GM23338 (cell line): Measurements from ENCODE around the gene ZNF516. TPM values are rescaled to one million over a fixed set of nuclear protein-coding genes. Genes with fewer than 3 reads are reported as not detected.
A peak's percentile ranks its signal among the peaks of the same experiment; 100 is the strongest.

Source experiments
- ATAC-seq: fragments of 200-7000 bp; cut with Tn5 transposase; 3 replicates; pipeline ENCODE4 v1.9.1; 2020
- DNase-seq: peaks from one replicate; pipeline ENCODE4 v3.0.0-alpha.2; 2015; ENCODE audit warnings: low spot score
- H2AFZ ChIP-seq: fragments of 200-600 bp; sonication (generic); 2 replicates; pipeline ENCODE4 v1.8.0; 2016; ENCODE audit warnings: antibody characterized with exemption, mild to moderate bottlenecking, moderate library complexity
- H3F3A ChIP-seq: fragments of 200-600 bp; sonication (generic); replicated peaks from 2 replicates; pipeline ENCODE4 v1.8.0; 2017; ENCODE audit warnings: antibody characterized with exemption, mixed run types, low read depth
- H3K27ac ChIP-seq: fragments of 200-600 bp; sonication (generic); 2 replicates; pipeline ENCODE4 v1.6.1; 2016; ENCODE audit warnings: low read depth
- H3K27me3 ChIP-seq: fragments of 200-600 bp; sonication (generic); 2 replicates; pipeline ENCODE4 v1.8.0; 2016; ENCODE audit warnings: mild to moderate bottlenecking, mixed run types, moderate library complexity; ENCODE audit not compliant: insufficient read depth
- H3K36me3 ChIP-seq: fragments of 200-600 bp; sonication (generic); 2 replicates; pipeline ENCODE4 v1.8.0; 2016; ENCODE audit warnings: mild to moderate bottlenecking; ENCODE audit not compliant: insufficient read depth
- H3K4me1 ChIP-seq: fragments of 200-600 bp; sonication (generic); 2 replicates; pipeline ENCODE4 v1.8.0; 2016; ENCODE audit warnings: mild to moderate bottlenecking, moderate library complexity; ENCODE audit not compliant: insufficient read depth
- H3K4me2 ChIP-seq: fragments of 200-600 bp; sonication (generic); 2 replicates; pipeline ENCODE4 v1.7.1; 2017; ENCODE audit warnings: mixed run types
- H3K4me3 ChIP-seq: fragments of 200-600 bp; sonication (generic); 2 replicates; pipeline ENCODE4 v1.6.1; 2016; ENCODE audit warnings: mixed run types
- H3K79me2 ChIP-seq: fragments of 200-600 bp; sonication (generic); replicated peaks from 2 replicates; pipeline ENCODE4 v1.8.0; 2017; ENCODE audit warnings: mild to moderate bottlenecking; ENCODE audit not compliant: insufficient read depth
- H3K9me2 ChIP-seq: fragments of 200-600 bp; sonication (generic); 2 replicates; pipeline ENCODE4 v1.8.0; 2017; ENCODE audit not compliant: insufficient read depth
- H4K20me1 ChIP-seq: fragments of 200-600 bp; sonication (generic); replicated peaks from 2 replicates; pipeline ENCODE4 v1.8.0; 2017; ENCODE audit warnings: mild to moderate bottlenecking; ENCODE audit not compliant: insufficient read depth
- H3K27ac Mint-ChIP-seq: 2 replicates; pipeline ENCODE4 v1.8.0; 2020; ENCODE audit warnings: inconsistent platforms, mild to moderate bottlenecking, moderate library complexity, mixed read lengths
- H3K27me3 Mint-ChIP-seq: 3 replicates; pipeline ENCODE4 v1.8.0; 2022; ENCODE audit warnings: low read depth, mild to moderate bottlenecking, moderate library complexity, mixed read lengths, inconsistent platforms; ENCODE audit not compliant: insufficient read depth, poor library complexity
- H3K36me3 Mint-ChIP-seq: 3 replicates; pipeline ENCODE4 v1.8.0; 2021; ENCODE audit warnings: low read depth, mild to moderate bottlenecking, inconsistent platforms, moderate library complexity, mixed read lengths
- H3K4me1 Mint-ChIP-seq: 3 replicates; pipeline ENCODE4 v1.8.0; 2020; ENCODE audit warnings: mild to moderate bottlenecking, inconsistent platforms, mixed read lengths
- H3K4me3 Mint-ChIP-seq: 3 replicates; pipeline ENCODE4 v1.8.0; 2021; ENCODE audit warnings: moderate library complexity, mild to moderate bottlenecking, inconsistent platforms, mixed read lengths
- H3K9me3 Mint-ChIP-seq: 3 replicates; pipeline ENCODE4 v1.8.0; 2020; ENCODE audit warnings: moderate library complexity, mild to moderate bottlenecking, inconsistent platforms, mixed read lengths
- CREB1 ChIP-seq: fragments of 250-450 bp; sonication (Bioruptor Pico); IDR thresholded peaks from 2 replicates; pipeline ENCODE4 v1.5.0; 2020; ENCODE audit warnings: low read depth, mild to moderate bottlenecking, moderate library complexity
- EZH2 ChIP-seq: fragments of 200-600 bp; sonication (generic); IDR thresholded peaks from one replicate; pipeline ENCODE4 v1.8.0; 2017; ENCODE audit warnings: antibody characterized with exemption, mild to moderate bottlenecking, low read depth; ENCODE audit not compliant: unreplicated experiment
- EZH2phosphoT487 ChIP-seq: fragments of 200-600 bp; sonication (generic); IDR thresholded peaks from one replicate; pipeline ENCODE4 v1.8.1; 2018; ENCODE audit warnings: antibody characterized with exemption; ENCODE audit not compliant: unreplicated experiment
- JUNB ChIP-seq: IDR thresholded peaks from one replicate; pipeline ENCODE4 v1.6.1; 2016; ENCODE audit warnings: antibody characterized with exemption; ENCODE audit not compliant: unreplicated experiment
- NANOG ChIP-seq: IDR thresholded peaks from 2 replicates; pipeline ENCODE4 v1.6.1; 2016; ENCODE audit warnings: antibody characterized with exemption, borderline replicate concordance
- STAT1 ChIP-seq: IDR thresholded peaks from one replicate; pipeline ENCODE4 v1.6.1; 2016; ENCODE audit warnings: antibody characterized with exemption; ENCODE audit not compliant: unreplicated experiment
- ZNF114 ChIP-seq: fragments of 250-450 bp; sonication (Bioruptor Pico); IDR thresholded peaks from 2 replicates; pipeline ENCODE4 v1.5.0; 2020; ENCODE audit warnings: mild to moderate bottlenecking, moderate library complexity
- ZNF331 ChIP-seq: fragments of 250-450 bp; sonication (Bioruptor Pico); IDR thresholded peaks from 2 replicates; pipeline ENCODE4 v1.5.0; 2020; ENCODE audit warnings: low read depth, mild to moderate bottlenecking, moderate library complexity
- polyA plus RNA-seq: library from polyadenylated mRNA; unstranded; fragments of >200 nt; fragmentation: Nextera tagmentation; extraction: Ambion mirVana; gene quantifications from 2 replicates; pipeline ENCODE4 v1.2.1, GENCODE V29; 2016
- total RNA-seq: library from RNA; depleted of rRNA; stranded (reverse); fragments of >200 nt; shearing (Covaris generic); gene quantifications from 2 replicates; pipeline ENCODE4 v1.2.3, GENCODE V29; 2014
- TF ChIP-seq, protein P1 (sequence below): IDR thresholded peaks from 2 replicates; pipeline ENCODE4 v1.6.1; 2016; ENCODE audit warnings: antibody characterized with exemption
- TF ChIP-seq, protein P2 (sequence below): IDR thresholded peaks from one replicate; pipeline ENCODE4 v1.6.1; 2018; ENCODE audit warnings: antibody characterized with exemption; ENCODE audit not compliant: unreplicated experiment
- TF ChIP-seq, protein P3 (sequence below): fragments of 250-450 bp; sonication (Bioruptor Pico); IDR thresholded peaks from 2 replicates; pipeline ENCODE4 v1.5.0; 2020; ENCODE audit warnings: mild to moderate bottlenecking, moderate library complexity

Gene ZNF516
- total and polyA plus RNA-seq, 2 experiments from 2014 or later: 11.9 to 24.2 TPM

DNA sequence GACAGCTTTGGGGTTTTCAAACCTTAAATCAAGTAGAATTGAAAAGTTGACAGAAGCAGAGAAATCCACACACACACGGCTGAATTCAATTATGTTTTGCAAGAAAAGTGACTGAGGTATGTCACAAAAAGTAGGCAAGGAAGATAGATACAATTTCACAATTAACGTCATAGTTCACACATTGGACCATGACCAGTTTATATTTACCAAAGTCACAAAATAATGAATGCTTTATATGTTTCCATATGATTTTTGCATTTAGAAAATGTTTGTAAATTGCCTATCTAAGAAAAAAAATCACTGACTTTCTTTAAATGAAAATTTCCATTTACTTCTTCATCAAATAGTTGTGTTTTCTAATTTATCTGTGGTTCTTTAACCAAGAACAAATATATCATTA is 29.4 kb upstream of the ZNF516 start:
- Histone ChIP-seq H3K4me1 (peaks cover 57% of the 10 kb centered on the region), H2AFZ (no peak overlapping the region), H3K27ac (no peak overlapping the region), H4K20me1 (no peaks in the 10 kb centered on the region), H3K4me2 (no peak overlapping the region), H3K27me3 (0 out of 2 replicates have a peak, but pooled peaks cover 4% of the 10 kb centered on the region), H3K9me2 (no peaks in the 10 kb centered on the region), H3K79me2 (no peaks in the 10 kb centered on the region), H3K4me3 (no peak overlapping the region), H3K36me3 (no peaks in the 10 kb centered on the region), H3F3A (no peaks in the 10 kb centered on the region)
- DNase-seq (no peak), ATAC-seq (no peak)
- Mint-ChIP-seq H3K27ac (no peak overlapping the region), H3K36me3 (no peaks in the 10 kb centered on the region), H3K9me3 (no peaks in the 10 kb centered on the region), H3K27me3 (peaks cover 13% of the 10 kb centered on the region), H3K4me3 (no peak overlapping the region), H3K4me1 (peaks cover 46% of the 10 kb centered on the region)
- TF ChIP-seq JUNB (no peak), EZH2 (no peak), CREB1 (no peak)

DNA sequence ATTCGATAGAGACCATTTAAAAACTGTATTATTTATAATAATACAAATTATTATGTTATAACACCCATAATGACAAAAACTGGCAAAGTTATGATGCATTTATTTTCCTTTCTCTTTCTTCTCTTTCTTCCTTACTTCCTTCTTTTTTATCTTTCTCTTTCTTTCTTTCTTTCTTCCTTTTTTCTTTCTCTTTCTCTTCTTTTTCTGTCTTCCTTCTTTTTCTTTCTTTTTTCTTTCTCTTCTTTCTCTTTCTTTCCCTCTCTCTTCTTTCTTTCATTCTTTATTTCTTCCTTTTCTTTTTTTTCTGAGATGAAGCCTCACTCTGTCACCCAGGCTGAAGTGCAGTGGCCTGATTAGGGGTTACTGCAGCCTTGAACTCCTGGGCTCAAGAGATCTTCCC is 27.5 kb upstream of the ZNF516 start:
- no peaks in the 10 kb centered on the region for H3K36me3 Mint-ChIP-seq
- Histone ChIP-seq H3K9me2 (no peaks in the 10 kb centered on the region), H3K27me3 (0 out of 2 replicates have a peak, but pooled peaks cover 4% of the 10 kb centered on the region), H3K4me1 (peaks cover 46% of the 10 kb centered on the region), H3K4me2 (0 out of 2 replicates have a peak overlapping the region, but pooled peaks have one; percentile 60), H4K20me1 (no peaks in the 10 kb centered on the region), H3K4me3 (no peak overlapping the region), H2AFZ (0 out of 2 replicates have a peak overlapping the region, but pooled peaks have one; percentile 29), H3K36me3 (no peaks in the 10 kb centered on the region), H3K79me2 (no peaks in the 10 kb centered on the region), H3F3A (no peaks in the 10 kb centered on the region), H3K27ac (peak overlapping the region; percentile 81; the same call in 1 of the 2 replicates)
- TF ChIP-seq, protein P1, sequence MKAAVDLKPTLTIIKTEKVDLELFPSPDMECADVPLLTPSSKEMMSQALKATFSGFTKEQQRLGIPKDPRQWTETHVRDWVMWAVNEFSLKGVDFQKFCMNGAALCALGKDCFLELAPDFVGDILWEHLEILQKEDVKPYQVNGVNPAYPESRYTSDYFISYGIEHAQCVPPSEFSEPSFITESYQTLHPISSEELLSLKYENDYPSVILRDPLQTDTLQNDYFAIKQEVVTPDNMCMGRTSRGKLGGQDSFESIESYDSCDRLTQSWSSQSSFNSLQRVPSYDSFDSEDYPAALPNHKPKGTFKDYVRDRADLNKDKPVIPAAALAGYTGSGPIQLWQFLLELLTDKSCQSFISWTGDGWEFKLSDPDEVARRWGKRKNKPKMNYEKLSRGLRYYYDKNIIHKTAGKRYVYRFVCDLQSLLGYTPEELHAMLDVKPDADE: no peak
- no peak for TF ChIP-seq ZNF114
- TF ChIP-seq NANOG: no peak
- TF ChIP-seq EZH2: no peak
- TF ChIP-seq ZNF331 (CRISPR knock-in tag): no peak
- TF ChIP-seq, protein P2, sequence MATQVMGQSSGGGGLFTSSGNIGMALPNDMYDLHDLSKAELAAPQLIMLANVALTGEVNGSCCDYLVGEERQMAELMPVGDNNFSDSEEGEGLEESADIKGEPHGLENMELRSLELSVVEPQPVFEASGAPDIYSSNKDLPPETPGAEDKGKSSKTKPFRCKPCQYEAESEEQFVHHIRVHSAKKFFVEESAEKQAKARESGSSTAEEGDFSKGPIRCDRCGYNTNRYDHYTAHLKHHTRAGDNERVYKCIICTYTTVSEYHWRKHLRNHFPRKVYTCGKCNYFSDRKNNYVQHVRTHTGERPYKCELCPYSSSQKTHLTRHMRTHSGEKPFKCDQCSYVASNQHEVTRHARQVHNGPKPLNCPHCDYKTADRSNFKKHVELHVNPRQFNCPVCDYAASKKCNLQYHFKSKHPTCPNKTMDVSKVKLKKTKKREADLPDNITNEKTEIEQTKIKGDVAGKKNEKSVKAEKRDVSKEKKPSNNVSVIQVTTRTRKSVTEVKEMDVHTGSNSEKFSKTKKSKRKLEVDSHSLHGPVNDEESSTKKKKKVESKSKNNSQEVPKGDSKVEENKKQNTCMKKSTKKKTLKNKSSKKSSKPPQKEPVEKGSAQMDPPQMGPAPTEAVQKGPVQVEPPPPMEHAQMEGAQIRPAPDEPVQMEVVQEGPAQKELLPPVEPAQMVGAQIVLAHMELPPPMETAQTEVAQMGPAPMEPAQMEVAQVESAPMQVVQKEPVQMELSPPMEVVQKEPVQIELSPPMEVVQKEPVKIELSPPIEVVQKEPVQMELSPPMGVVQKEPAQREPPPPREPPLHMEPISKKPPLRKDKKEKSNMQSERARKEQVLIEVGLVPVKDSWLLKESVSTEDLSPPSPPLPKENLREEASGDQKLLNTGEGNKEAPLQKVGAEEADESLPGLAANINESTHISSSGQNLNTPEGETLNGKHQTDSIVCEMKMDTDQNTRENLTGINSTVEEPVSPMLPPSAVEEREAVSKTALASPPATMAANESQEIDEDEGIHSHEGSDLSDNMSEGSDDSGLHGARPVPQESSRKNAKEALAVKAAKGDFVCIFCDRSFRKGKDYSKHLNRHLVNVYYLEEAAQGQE: no peak
- no peak for TF ChIP-seq EZH2phosphoT487
- no peak for TF ChIP-seq STAT1
- TF ChIP-seq, protein P3, sequence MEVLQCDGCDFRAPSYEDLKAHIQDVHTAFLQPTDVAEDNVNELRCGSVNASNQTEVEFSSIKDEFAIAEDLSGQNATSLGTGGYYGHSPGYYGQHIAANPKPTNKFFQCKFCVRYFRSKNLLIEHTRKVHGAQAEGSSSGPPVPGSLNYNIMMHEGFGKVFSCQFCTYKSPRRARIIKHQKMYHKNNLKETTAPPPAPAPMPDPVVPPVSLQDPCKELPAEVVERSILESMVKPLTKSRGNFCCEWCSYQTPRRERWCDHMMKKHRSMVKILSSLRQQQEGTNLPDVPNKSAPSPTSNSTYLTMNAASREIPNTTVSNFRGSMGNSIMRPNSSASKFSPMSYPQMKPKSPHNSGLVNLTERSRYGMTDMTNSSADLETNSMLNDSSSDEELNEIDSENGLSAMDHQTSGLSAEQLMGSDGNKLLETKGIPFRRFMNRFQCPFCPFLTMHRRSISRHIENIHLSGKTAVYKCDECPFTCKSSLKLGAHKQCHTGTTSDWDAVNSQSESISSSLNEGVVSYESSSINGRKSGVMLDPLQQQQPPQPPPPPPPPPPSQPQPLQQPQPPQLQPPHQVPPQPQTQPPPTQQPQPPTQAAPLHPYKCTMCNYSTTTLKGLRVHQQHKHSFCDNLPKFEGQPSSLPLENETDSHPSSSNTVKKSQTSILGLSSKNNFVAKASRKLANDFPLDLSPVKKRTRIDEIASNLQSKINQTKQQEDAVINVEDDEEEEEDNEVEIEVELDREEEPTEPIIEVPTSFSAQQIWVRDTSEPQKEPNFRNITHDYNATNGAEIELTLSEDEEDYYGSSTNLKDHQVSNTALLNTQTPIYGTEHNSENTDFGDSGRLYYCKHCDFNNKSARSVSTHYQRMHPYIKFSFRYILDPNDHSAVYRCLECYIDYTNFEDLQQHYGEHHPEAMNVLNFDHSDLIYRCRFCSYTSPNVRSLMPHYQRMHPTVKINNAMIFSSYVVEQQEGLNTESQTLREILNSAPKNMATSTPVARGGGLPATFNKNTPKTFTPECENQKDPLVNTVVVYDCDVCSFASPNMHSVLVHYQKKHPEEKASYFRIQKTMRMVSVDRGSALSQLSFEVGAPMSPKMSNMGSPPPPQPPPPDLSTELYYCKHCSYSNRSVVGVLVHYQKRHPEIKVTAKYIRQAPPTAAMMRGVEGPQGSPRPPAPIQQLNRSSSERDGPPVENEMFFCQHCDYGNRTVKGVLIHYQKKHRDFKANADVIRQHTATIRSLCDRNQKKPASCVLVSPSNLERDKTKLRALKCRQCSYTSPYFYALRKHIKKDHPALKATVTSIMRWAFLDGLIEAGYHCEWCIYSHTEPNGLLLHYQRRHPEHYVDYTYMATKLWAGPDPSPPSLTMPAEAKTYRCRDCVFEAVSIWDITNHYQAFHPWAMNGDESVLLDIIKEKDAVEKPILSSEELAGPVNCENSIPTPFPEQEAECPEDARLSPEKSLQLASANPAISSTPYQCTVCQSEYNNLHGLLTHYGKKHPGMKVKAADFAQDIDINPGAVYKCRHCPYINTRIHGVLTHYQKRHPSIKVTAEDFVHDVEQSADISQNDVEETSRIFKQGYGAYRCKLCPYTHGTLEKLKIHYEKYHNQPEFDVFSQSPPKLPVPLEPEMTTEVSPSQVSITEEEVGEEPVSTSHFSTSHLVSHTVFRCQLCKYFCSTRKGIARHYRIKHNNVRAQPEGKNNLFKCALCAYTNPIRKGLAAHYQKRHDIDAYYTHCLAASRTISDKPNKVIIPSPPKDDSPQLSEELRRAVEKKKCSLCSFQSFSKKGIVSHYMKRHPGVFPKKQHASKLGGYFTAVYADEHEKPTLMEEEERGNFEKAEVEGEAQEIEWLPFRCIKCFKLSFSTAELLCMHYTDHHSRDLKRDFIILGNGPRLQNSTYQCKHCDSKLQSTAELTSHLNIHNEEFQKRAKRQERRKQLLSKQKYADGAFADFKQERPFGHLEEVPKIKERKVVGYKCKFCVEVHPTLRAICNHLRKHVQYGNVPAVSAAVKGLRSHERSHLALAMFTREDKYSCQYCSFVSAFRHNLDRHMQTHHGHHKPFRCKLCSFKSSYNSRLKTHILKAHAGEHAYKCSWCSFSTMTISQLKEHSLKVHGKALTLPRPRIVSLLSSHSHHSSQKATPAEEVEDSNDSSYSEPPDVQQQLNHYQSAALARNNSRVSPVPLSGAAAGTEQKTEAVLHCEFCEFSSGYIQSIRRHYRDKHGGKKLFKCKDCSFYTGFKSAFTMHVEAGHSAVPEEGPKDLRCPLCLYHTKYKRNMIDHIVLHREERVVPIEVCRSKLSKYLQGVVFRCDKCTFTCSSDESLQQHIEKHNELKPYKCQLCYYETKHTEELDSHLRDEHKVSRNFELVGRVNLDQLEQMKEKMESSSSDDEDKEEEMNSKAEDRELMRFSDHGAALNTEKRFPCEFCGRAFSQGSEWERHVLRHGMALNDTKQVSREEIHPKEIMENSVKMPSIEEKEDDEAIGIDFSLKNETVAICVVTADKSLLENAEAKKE (CRISPR knock-in tag): no peak
- peaks cover 13% of the 10 kb centered on the region for H3K27me3 Mint-ChIP-seq
- no peak for DNase-seq
- peak overlapping the region; percentile 30; the same call in 1 of the 3 replicates for H3K4me3 Mint-ChIP-seq
- H3K9me3 Mint-ChIP-seq: no peaks in the 10 kb centered on the region
- H3K4me1 Mint-ChIP-seq: peaks cover 48% of the 10 kb centered on the region
- ATAC-seq: no peak
- H3K27ac Mint-ChIP-seq: no peak overlapping the region
